H1 (cell line): ENCODE measurements around the gene TSPOAP1. TPM values are rescaled to one million over a fixed set of nuclear protein-coding genes. Genes with fewer than 3 reads are reported as not detected.

Experiments used
- CTCF ChIA-PET: fragments of 300-600 bp; sonication (Branson Sonifier 250); formaldehyde crosslinking; loops from one replicate; lab custom pipeline; 2021; ENCODE audit not compliant: partially characterized antibody; lab: Charles Lee
- POLR2A ChIA-PET: fragments of 300-600 bp; sonication (Branson Sonifier 250); formaldehyde crosslinking; loops from one replicate; lab custom pipeline; 2021; ENCODE audit warnings: inconsistent platforms; ENCODE audit not compliant: partially characterized antibody; lab: Charles Lee
- DNase-seq, 2 experiments: peaks; one replicate each; pipeline versions ENCODE4 v3.0.0 to v3.0.0-alpha.2; 2010 to 2022; ENCODE audit warnings: low spot score in 2 of 2, low read depth in 1 of 2, mixed read lengths in 1 of 2
- FAIRE-seq: peaks from 2 replicates; lab custom pipeline; 2011; peaks lifted over from hg19 to GRCh38; lab: Jason Lieb, UNC
- H2AFZ ChIP-seq: 2 replicates; pipeline ENCODE4 v1.8.1; 2012; ENCODE audit warnings: low read length, inconsistent platforms
- H2AK5ac ChIP-seq: 2 replicates; pipeline ENCODE4 v1.6.1; 2013; ENCODE audit warnings: low read depth, low read length
- H2BK120ac ChIP-seq: replicated peaks from 2 replicates; pipeline ENCODE3; 2013; ENCODE audit warnings: low read depth, low read length, inconsistent platforms
- H2BK12ac ChIP-seq: 2 replicates; pipeline ENCODE4 v1.6.1; 2013; ENCODE audit warnings: low read depth, low read length
- H2BK15ac ChIP-seq: 2 replicates; pipeline ENCODE4 v1.6.1; 2013; ENCODE audit warnings: low read length
- H2BK20ac ChIP-seq: 2 replicates; pipeline ENCODE4 v1.6.1; 2013; ENCODE audit warnings: low read length
- H2BK5ac ChIP-seq: 2 replicates; pipeline ENCODE4 v1.6.1; 2013; ENCODE audit warnings: low read depth, low read length
- H3K14ac ChIP-seq: 2 replicates; pipeline ENCODE4 v1.6.1; 2013; ENCODE audit warnings: inconsistent platforms; ENCODE audit not compliant: insufficient read length
- H3K18ac ChIP-seq: 2 replicates; pipeline ENCODE4 v1.6.1; 2013; ENCODE audit warnings: low read length; ENCODE audit errors: extremely low read depth
- H3K23ac ChIP-seq: 2 replicates; pipeline ENCODE4 v1.6.1; 2013; ENCODE audit warnings: inconsistent platforms; ENCODE audit not compliant: insufficient read length
- H3K23me2 ChIP-seq: 2 replicates; pipeline ENCODE4 v1.6.1; 2013; ENCODE audit warnings: low read depth, low read length
- H3K27ac ChIP-seq: 2 replicates; pipeline ENCODE4 v1.6.1; 2011; ENCODE audit warnings: low read depth, low read length, inconsistent platforms
- H3K27me3 ChIP-seq, 4 experiments: replicated peaks in 1 of 4; 1 replicate in 1 of 4; 2 replicates in 3 of 4; pipeline versions ENCODE4 v1.6.1 to v1.8.1; 2011 to 2013; ENCODE audit warnings: low read length in 3 of 4, mild to moderate bottlenecking in 3 of 4, inconsistent platforms in 2 of 4, mixed read lengths in 2 of 4, moderate library complexity in 1 of 4; ENCODE audit not compliant: control insufficient read depth in 3 of 4, insufficient read depth in 3 of 4; ENCODE audit errors: extremely low read depth in 1 of 4
- H3K36me3 ChIP-seq, 4 experiments: 2 replicates each; pipeline versions ENCODE4 v1.6.1 to v1.8.1; 2011 to 2013; ENCODE audit warnings: mild to moderate bottlenecking in 4 of 4, low read length in 3 of 4, moderate library complexity in 2 of 4, control low read depth in 1 of 4, inconsistent platforms in 1 of 4; ENCODE audit not compliant: insufficient read depth in 4 of 4, control insufficient read depth in 2 of 4
- H3K4ac ChIP-seq: replicated peaks from 2 replicates; pipeline ENCODE3; 2013; ENCODE audit warnings: low read length, low read depth, mixed read lengths, inconsistent platforms; ENCODE audit not compliant: insufficient read length
- H3K4me1 ChIP-seq, 4 experiments: replicated peaks in 1 of 4; 1 replicate in 1 of 4; 2 replicates in 3 of 4; pipeline versions ENCODE4 v1.6.1 to v1.8.1; 2011 to 2013; ENCODE audit warnings: low read length in 3 of 4, inconsistent platforms in 2 of 4, mixed read lengths in 1 of 4; ENCODE audit not compliant: insufficient read depth in 4 of 4, control insufficient read depth in 3 of 4
- H3K4me2 ChIP-seq, 2 experiments: 2 replicates each; pipeline versions ENCODE4 v1.6.1 to v1.8.1; 2011 to 2013; ENCODE audit warnings: low read depth in 2 of 2, low read length in 2 of 2, control low read depth in 1 of 2, inconsistent platforms in 1 of 2, mild to moderate bottlenecking in 1 of 2; ENCODE audit not compliant: insufficient read depth in 1 of 2
- H3K4me3 ChIP-seq, 4 experiments: fragments of 200-600, 300-600 bp in 1 of 4; sonication (generic), shearing (Covaris generic), sonication (Bioruptor Twin) in 1 of 4; 2 replicates each; pipeline versions ENCODE4 v1.5.1 to v1.8.1; 2011 to 2016; ENCODE audit warnings: low read length in 4 of 4, low read depth in 3 of 4, control low read depth in 2 of 4, inconsistent platforms in 2 of 4, mild to moderate bottlenecking in 2 of 4, mixed read lengths in 1 of 4, moderate library complexity in 1 of 4; ENCODE audit not compliant: insufficient read depth in 2 of 4; ENCODE audit errors: extremely low read depth in 1 of 4
- H3K56ac ChIP-seq: replicated peaks from 2 replicates; pipeline ENCODE3; 2013; ENCODE audit warnings: low read depth, mild to moderate bottlenecking, mixed read lengths, low read length, inconsistent platforms; ENCODE audit not compliant: insufficient read length
- H3K79me1 ChIP-seq: 2 replicates; pipeline ENCODE4 v1.6.1; 2013; ENCODE audit warnings: low read depth, low read length, control low read depth
- H3K79me2 ChIP-seq, 2 experiments: 2 replicates each; pipeline versions ENCODE4 v1.6.1 to v1.8.1; 2012 to 2013; ENCODE audit warnings: low read length in 2 of 2, mild to moderate bottlenecking in 2 of 2, inconsistent platforms in 1 of 2; ENCODE audit not compliant: insufficient read depth in 2 of 2, control insufficient read depth in 1 of 2
- H3K9ac ChIP-seq, 4 experiments: replicated peaks in 1 of 4; 1 replicate in 1 of 4; 2 replicates in 3 of 4; pipeline versions ENCODE4 v1.6.1 to v1.8.1; 2011 to 2013; ENCODE audit warnings: low read depth in 3 of 4, low read length in 3 of 4, control low read depth in 2 of 4, mild to moderate bottlenecking in 2 of 4, moderate library complexity in 2 of 4, inconsistent platforms in 1 of 4; ENCODE audit errors: extremely low read depth in 1 of 4
- H3K9me3 ChIP-seq, 2 experiments: 2 replicates each; pipeline versions ENCODE4 v1.6.1 to v1.8.1; 2012 to 2013; ENCODE audit warnings: mild to moderate bottlenecking in 2 of 2, moderate library complexity in 2 of 2, control low read depth in 1 of 2, inconsistent platforms in 1 of 2, low read depth in 1 of 2, low read length in 1 of 2, mixed read lengths in 1 of 2; ENCODE audit not compliant: insufficient read depth in 2 of 2
- H4K20me1 ChIP-seq, 2 experiments: replicated peaks in 1 of 2; 2 replicates each; pipeline versions ENCODE3 to v1.8.1; 2011 to 2013; ENCODE audit warnings: inconsistent platforms in 2 of 2, low read length in 2 of 2, mild to moderate bottlenecking in 1 of 2; ENCODE audit not compliant: insufficient read depth in 2 of 2, control insufficient read depth in 1 of 2
- H4K5ac ChIP-seq: 2 replicates; pipeline ENCODE4 v1.6.1; 2013; ENCODE audit warnings: low read length, low read depth, mixed read lengths, inconsistent platforms; ENCODE audit not compliant: insufficient read length
- H4K8ac ChIP-seq: 2 replicates; pipeline ENCODE4 v1.8.0; 2013; ENCODE audit warnings: mild to moderate bottlenecking, moderate library complexity, low read length, inconsistent platforms; ENCODE audit not compliant: insufficient read depth; ENCODE audit errors: extremely low read depth
- H4K91ac ChIP-seq: replicated peaks from 2 replicates; pipeline ENCODE3; 2013; ENCODE audit warnings: low read length, mixed read lengths, inconsistent platforms; ENCODE audit not compliant: insufficient read length
- ASH2L ChIP-seq: fragments of 200-600, 300-600 bp; sonication (generic); IDR thresholded peaks from one replicate; pipeline ENCODE4 v1.7.1; 2017; ENCODE audit warnings: low read length
- BCL11A ChIP-seq, 2 experiments: IDR thresholded peaks; one replicate each; pipeline ENCODE4 v1.6.1; 2011; ENCODE audit warnings: low read depth in 2 of 2, low read length in 2 of 2, mild to moderate bottlenecking in 2 of 2
- CTCF ChIP-seq, 3 experiments: IDR thresholded peaks; 1 replicate in 2 of 3; 2 replicates in 1 of 3; pipeline versions ENCODE4 v1.5.1 to v1.6.1; 2011; ENCODE audit warnings: low read length in 3 of 3, mild to moderate bottlenecking in 3 of 3, inconsistent platforms in 2 of 3, low read depth in 1 of 3, moderate library complexity in 1 of 3; ENCODE audit not compliant: insufficient read depth in 1 of 3; ENCODE audit errors: control extremely low read depth in 1 of 3
- EGR1 ChIP-seq: IDR thresholded peaks from 2 replicates; pipeline ENCODE4 v1.6.1; 2011; ENCODE audit warnings: low read depth, low read length, borderline replicate concordance
- FOSL1 ChIP-seq: IDR thresholded peaks from 2 replicates; pipeline ENCODE4 v1.6.1; 2011; ENCODE audit warnings: mild to moderate bottlenecking, low read depth, low read length, moderate library complexity; ENCODE audit not compliant: insufficient read depth
- HDAC6 ChIP-seq: IDR thresholded peaks from one replicate; pipeline ENCODE4 v1.7.1; 2012; ENCODE audit warnings: low read depth, mild to moderate bottlenecking, inconsistent platforms, low read length, moderate library complexity
- KDM1A ChIP-seq: fragments of 200-600, 300-600 bp; sonication (generic); IDR thresholded peaks from 2 replicates; pipeline ENCODE4 v1.7.1; 2016; ENCODE audit warnings: mild to moderate bottlenecking, low read length, borderline replicate concordance
- RAD21 ChIP-seq, 2 experiments: IDR thresholded peaks in 1 of 2; conservative IDR thresholded peaks in 1 of 2; 2 replicates each; pipeline ENCODE4 v1.6.1; 2011; ENCODE audit warnings: low read depth in 2 of 2, low read length in 2 of 2, improper control_type of control experiment in 1 of 2, inconsistent platforms in 1 of 2, mild to moderate bottlenecking in 1 of 2, moderate library complexity in 1 of 2
- TEAD4 ChIP-seq: IDR thresholded peaks from 2 replicates; pipeline ENCODE4 v1.6.1; 2012; ENCODE audit warnings: low read depth, low read length, inconsistent platforms, mixed read lengths
- WGBS, 2 experiments: shearing (Covaris generic) in 1 of 2; methylation state at CpG; one replicate each; pipeline versions ENCODE4 v1.1.6 to v1.1.7; 2013 to 2015; ENCODE audit warnings: low lambda C conversion rate in 2 of 2, mixed read lengths in 2 of 2, inconsistent platforms in 1 of 2, low coverage in 1 of 2, missing lambda C conversion rate in 1 of 2; ENCODE audit not compliant: insufficient replicate concordance in 2 of 2, insufficient coverage in 1 of 2, insufficient read length in 1 of 2; ENCODE audit errors: extremely low coverage in 1 of 2, missing lambda C conversion rate in 1 of 2; 5-methylcytosine and 5-hydroxymethylcytosine counted together
- polyA plus RNA-seq, 7 experiments: library from polyadenylated mRNA; depleted of rRNA in 3 of 7; stranded (reverse) in 5 of 7; unstranded in 2 of 7; fragments of >200 nt in 5 of 7; fragments of 200-250 nt in 2 of 7; gene quantifications; 1 replicate in 5 of 7; 2 replicates in 1 of 7; 4 replicates in 1 of 7; pipeline versions ENCODE4 v1.2.1 to v1.2.3, GENCODE V29; 2011 to 2013; ENCODE audit warnings: missing spikeins in 2 of 7, mixed read lengths in 2 of 7
- total RNA-seq: library from RNA; stranded (reverse); fragmentation: NEBNext Ultra II Directional; extraction: Animal tissue kit (Norgen Biotek cat#: 25700); gene quantifications from 2 replicates; pipeline ENCODE4 v1.2.1, GENCODE V29; 2021
- TF ChIP-seq, protein P1 (sequence below): IDR thresholded peaks from 2 replicates; pipeline ENCODE4 v1.6.1; 2012; ENCODE audit warnings: inconsistent platforms

The TSPOAP1 gene
- total and polyA plus RNA-seq, 2 of the 8 experiments (the other 6 are each of a cell fraction or from before 2014, with no cell fraction given) = 7.6 to 9.2 TPM

DNA sequence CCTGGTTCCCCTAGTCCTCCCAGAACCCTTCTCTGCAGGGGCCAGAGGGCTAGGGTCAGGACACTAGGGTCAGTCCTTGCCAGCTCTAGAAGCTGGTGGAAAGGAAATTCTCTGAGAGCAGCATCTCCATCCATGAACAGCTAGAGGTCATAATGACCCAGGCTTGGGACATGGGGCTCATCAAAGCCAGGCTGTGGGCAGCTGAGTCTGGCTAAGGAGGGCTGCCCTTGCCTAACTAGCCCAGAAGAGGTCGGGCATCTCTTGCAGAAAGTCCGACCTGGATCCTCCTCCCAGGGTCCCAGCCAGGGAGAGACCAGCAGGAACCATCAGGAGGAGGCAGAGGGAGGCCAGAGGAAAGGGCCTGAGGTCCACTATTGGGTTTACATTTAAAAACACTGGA lies 52.2 kb downstream of the TSPOAP1 start:
- Histone ChIP-seq H2BK15ac (no peak overlapping the region), H3K9me3 (no peaks in the 10 kb centered on the region), H3K4me2 (no peak overlapping the region), H4K5ac (no peak overlapping the region), H2BK12ac (no peak overlapping the region), H2BK5ac (no peak overlapping the region), H3K9ac (no peak overlapping the region), H3K79me1 (no peaks in the 10 kb centered on the region), H3K4ac (no peak overlapping the region), H3K27me3 (peaks cover 0 to 8% (median 0%) of the 10 kb centered on the region in 4 experiments; a peak in 3 of 7 replicates), H3K4me3 (no peak overlapping the region), H3K4me1 (peaks cover 0 to 3% (median 0%) of the 10 kb centered on the region in 4 experiments; a peak in 1 of 7 replicates), H2AK5ac (no peak overlapping the region), H3K56ac (no peak overlapping the region), H2BK120ac (no peak overlapping the region), H4K20me1 (no peaks in the 10 kb centered on the region), H3K23me2 (no peaks in the 10 kb centered on the region), H3K23ac (no peak overlapping the region), H3K14ac (no peak overlapping the region), H3K18ac (no peak overlapping the region), H4K91ac (no peak overlapping the region), H2BK20ac (no peak overlapping the region), H3K79me2 (no peaks in the 10 kb centered on the region), H4K8ac (no peak overlapping the region), H2AFZ (no peak overlapping the region), H3K27ac (no peak overlapping the region), H3K36me3 (no peaks in the 10 kb centered on the region)
- 53% methylated on average over 2 of the region's 2 CpGs; no CpG with 5 or more reads in 1 of the 2 experiments for WGBS, 2 experiments
- CTCF ChIA-PET = interaction anchor here (1.0 to 7.9 kb wide), 18 partner anchors 9 to 176 kb away, joined by 3 to 75 read pairs (median 5); partner anchors contain the start of gene SUPT4H1
- FAIRE-seq (no peak), DNase-seq (no peak)
- POLR2A ChIA-PET = no interaction called here
- TF ChIP-seq BCL11A (IDR thresholded peaks at IDR 0.05; ENCODE audit: low read depth in 2 of 2, low read length in 2 of 2) = no peak
- TF ChIP-seq TEAD4 = no peak
- peak; percentile 23 to 32 (median 24) for TF ChIP-seq CTCF (IDR thresholded peaks at IDR 0.05; ENCODE audit: control extremely low read depth in 1 of 3, insufficient read depth in 1 of 3, low read depth in 1 of 3, low read length in 3 of 3)
- no peak for TF ChIP-seq FOSL1
- TF ChIP-seq HDAC6 = no peak
- no peak for TF ChIP-seq EGR1
- no peak for TF ChIP-seq KDM1A
- TF ChIP-seq RAD21 (IDR thresholded peaks at IDR 0.05 in 1 of 2, conservative IDR thresholded peaks at IDR 0.05 in 1 of 2; ENCODE audit: low read depth in 2 of 2, low read length in 2 of 2) = peak; percentile 24 to 55; a peak in 3 of 4 replicates
- TF ChIP-seq, protein P1, sequence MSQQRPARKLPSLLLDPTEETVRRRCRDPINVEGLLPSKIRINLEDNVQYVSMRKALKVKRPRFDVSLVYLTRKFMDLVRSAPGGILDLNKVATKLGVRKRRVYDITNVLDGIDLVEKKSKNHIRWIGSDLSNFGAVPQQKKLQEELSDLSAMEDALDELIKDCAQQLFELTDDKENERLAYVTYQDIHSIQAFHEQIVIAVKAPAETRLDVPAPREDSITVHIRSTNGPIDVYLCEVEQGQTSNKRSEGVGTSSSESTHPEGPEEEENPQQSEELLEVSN = no peak
- TF ChIP-seq ASH2L = no peak
